Urinary bladder (tissue), 4 donors: ENCODE data around the gene ZNF692. TPM values are rescaled to one million over a fixed set of nuclear protein-coding genes. Genes with fewer than 3 reads are reported as not detected.
"Not testable (repeated sequence)": the region's sequence is repeated elsewhere in the genome, so short reads cannot be mapped to it uniquely, and the experiment has no call there.

ENCODE experiments used
- DNase-seq: peaks from one replicate; pipeline ENCODE4 v3.0.0-alpha.2; 2015; ENCODE audit errors: extremely low spot score
- H3K27ac ChIP-seq: one replicate; pipeline ENCODE4 v1.5.1; 2013; ENCODE audit warnings: low read depth, mild to moderate bottlenecking, moderate library complexity
- H3K36me3 ChIP-seq: one replicate; pipeline ENCODE4 v1.6.1; 2013; ENCODE audit warnings: mild to moderate bottlenecking, moderate library complexity; ENCODE audit not compliant: insufficient read depth
- H3K4me1 ChIP-seq: one replicate; pipeline ENCODE4 v1.6.1; 2013; ENCODE audit warnings: mild to moderate bottlenecking, moderate library complexity; ENCODE audit not compliant: insufficient read depth
- H3K4me3 ChIP-seq: one replicate; pipeline ENCODE4 v1.5.1; 2013; ENCODE audit warnings: low read depth, low read length
- WGBS: extraction: QIAGEN DNeasy Blood & Tissue Kit; methylation state at CpG from one replicate; pipeline ENCODE4 v1.1.7; 2013; 5-methylcytosine and 5-hydroxymethylcytosine counted together
- polyA plus RNA-seq: library from polyadenylated mRNA; stranded (reverse); fragments of 200-250 nt; gene quantifications from one replicate; pipeline ENCODE4 v1.2.3, GENCODE V29; 2013
- total RNA-seq: library from RNA; depleted of rRNA; stranded (reverse); fragments of >200 nt; gene quantifications from one replicate; pipeline ENCODE4 v1.2.3, GENCODE V29; 2014
- donor health status: healthy with polysubstance abuse.
- donor health status: healthy.

ZNF692 gene
- total and polyA plus RNA-seq, 2 donors: 14.7 to 40.8 TPM

DNA sequence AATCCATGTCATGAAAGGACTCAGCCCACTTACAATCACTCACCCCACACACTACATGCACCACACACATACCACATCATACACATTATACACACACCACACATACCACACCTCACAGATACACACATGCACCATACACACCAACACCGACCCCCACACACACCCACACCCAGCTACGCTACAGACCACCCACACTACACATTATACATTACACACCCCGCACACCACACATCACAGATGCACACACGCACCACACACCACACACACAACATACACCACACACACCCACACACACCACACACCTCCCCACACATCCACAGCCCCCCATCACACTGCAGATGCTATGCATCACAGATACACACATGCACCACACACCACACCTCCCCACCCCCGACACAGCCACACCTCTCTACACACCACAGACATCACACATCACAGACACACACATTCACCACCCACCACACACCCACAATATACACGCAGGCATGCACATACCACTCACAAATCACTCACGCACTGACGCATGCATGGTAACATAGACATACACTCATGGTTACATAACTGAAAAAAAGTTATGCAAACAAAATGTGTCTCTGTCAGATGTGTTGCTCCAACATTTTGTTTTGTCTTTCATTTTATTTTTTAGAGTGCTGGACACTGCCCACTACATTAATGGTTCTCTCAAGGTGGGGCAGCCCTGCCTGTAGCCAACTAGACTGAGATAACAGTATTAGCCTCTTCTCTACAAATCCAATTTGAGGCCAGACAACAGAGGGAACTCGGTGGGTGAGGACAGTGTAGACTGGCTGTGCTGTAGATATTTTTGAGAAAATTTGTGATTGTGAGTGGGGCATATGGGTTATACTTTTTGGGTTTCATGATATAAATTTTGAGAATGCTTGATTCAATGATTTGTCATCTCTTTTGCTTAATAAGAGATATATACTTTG lies 31.9 kb upstream of the ZNF692 start:
- 88% methylated on average over 9 of the region's 9 CpGs for WGBS
- Histone ChIP-seq H3K36me3 (no peaks in the 10 kb centered on the region), H3K27ac (no peak overlapping the region), H3K4me1 (no peaks in the 10 kb centered on the region), H3K4me3 (no peak overlapping the region)
- no peak for DNase-seq

- not testable (repeated sequence) for H3K27ac ChIP-seq, DNase-seq, H3K36me3 ChIP-seq, H3K4me3 ChIP-seq, H3K4me1 ChIP-seq
- 76% methylated on average over 10 of the region's 10 CpGs for WGBS
These were observed 31.0 kb upstream of the ZNF692 start for GRCh38 chr1:248889914-248890243.

- 8% methylated on average over 1 of the region's 1 CpG for WGBS
- no peaks in the 10 kb centered on the region for H3K4me1 ChIP-seq
- no peak for DNase-seq
- H3K27ac ChIP-seq: no peak overlapping the region
- no peak overlapping the region for H3K4me3 ChIP-seq
- no peaks in the 10 kb centered on the region for H3K36me3 ChIP-seq
These were observed 27.5 kb upstream of the ZNF692 start for GRCh38 chr1:248886237-248886895.

DNA sequence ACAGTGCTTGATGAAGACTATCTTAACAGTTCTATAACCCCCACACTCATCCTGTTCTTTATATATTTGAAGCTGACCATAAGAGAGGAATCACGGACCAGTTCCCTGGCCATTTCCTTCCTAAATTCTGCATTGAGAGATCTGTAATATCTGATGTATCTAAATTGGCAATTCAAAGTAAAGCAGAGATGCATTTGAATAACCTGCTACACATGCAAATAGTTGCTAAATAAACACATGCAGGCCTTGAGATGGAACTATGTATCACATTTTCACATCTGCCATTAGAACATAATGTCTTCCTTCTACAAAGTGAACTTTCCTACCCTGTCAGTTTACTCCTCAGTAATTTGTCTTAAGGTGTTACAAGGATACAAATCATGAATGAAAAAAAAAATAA lies 26.8 kb upstream of the ZNF692 start:
- 81% methylated on average over 1 of the region's 1 CpG for WGBS
- DNase-seq: no peak
- Histone ChIP-seq H3K4me3 (no peak overlapping the region), H3K27ac (no peak overlapping the region), H3K36me3 (no peaks in the 10 kb centered on the region), H3K4me1 (no peaks in the 10 kb centered on the region)

GRCh38 chr1:248884632-248885295 lies 25.9 kb upstream of the ZNF692 start:
- Histone ChIP-seq H3K36me3 (no peaks in the 10 kb centered on the region), H3K4me3 (no peak overlapping the region), H3K27ac (no peak overlapping the region), H3K4me1 (no peaks in the 10 kb centered on the region)
- DNase-seq: no peak
- WGBS: 73% methylated on average over 1 of the region's 1 CpG

DNA sequence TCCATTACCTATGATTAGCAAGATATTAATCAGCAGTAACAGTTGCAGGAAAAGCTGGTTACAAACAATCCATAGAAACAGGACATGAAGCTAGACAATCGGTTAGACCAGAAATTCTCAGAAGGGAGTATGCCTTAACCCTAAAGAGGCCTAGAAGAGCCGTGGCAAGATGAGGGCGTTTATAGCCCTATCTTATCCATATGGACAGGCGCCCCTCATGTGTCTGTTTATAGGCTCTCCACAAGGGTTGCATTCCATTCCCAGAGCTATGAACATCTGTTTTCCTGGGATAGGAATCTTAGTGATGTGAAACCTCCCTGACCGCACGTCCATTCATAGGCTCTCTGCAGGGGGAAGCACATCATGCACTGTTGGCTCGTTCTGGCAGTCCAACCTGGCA lies 23.5 kb upstream of the ZNF692 start:
- H3K27ac ChIP-seq, H3K4me1 ChIP-seq, H3K36me3 ChIP-seq, DNase-seq, H3K4me3 ChIP-seq: not testable (repeated sequence)
- WGBS: 57% methylated on average over 7 of the region's 7 CpGs

DNA sequence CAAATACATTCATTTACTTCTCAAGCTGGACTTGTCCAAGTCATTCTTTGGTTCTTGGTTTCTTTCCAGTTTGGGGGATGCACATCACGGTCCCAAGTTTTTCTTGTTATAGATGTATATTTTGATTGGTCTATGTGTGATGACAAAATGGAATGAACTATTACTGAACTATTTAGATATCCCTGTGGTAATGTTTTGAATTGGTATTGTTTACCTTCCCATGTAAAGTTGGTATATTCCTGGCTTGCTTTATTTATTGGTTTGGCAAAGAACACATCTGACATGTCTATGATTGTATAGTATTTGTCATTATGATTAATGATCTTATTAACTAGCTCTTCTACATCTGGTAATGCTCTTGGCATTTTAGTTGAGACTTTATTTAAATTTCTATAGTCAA lies 22.4 kb upstream of the ZNF692 start:
- Histone ChIP-seq H3K4me1 (no peaks in the 10 kb centered on the region), H3K4me3 (no peak overlapping the region), H3K36me3 (no peaks in the 10 kb centered on the region), H3K27ac (no peak overlapping the region)
- DNase-seq: no peak
- WGBS: 68% methylated on average over 1 of the region's 1 CpG

DNA sequence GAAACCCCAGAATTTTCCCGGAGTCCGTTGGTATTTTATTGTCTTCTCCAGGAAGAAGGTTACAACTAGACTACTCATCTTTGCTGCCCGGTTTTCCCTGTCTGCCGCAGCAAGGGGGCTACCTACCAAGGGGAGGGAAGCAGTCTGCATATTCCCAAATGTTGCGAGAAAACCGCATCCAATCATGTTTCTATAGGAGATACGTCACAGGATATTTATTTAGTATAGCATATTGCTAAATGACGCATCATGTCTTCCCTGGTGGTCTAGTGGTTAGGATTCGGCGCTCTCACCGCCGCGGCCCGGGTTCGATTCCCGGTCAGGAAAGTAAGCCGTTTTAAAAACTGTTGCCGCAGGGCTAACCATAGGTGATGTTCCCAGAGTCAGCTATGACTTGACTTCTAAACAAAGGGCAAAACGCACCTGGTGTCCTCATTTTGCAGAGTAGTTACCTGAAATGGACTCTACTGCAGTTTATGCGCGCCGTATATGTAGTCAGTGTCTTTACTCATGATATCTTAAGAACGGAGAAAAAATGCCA lies 15.2 kb upstream of the ZNF692 start:
- Histone ChIP-seq H3K36me3 (no peaks in the 10 kb centered on the region), H3K27ac (peak overlapping the region; percentile 98), H3K4me1 (no peaks in the 10 kb centered on the region), H3K4me3 (peak overlapping the region; percentile 37)
- WGBS: 2% methylated on average over 23 of the region's 23 CpGs
- peak; percentile 94 for DNase-seq

- H3K36me3 ChIP-seq: no peaks in the 10 kb centered on the region
- WGBS: under 1% methylated on average over 41 of the region's 41 CpGs
- peak overlapping the region; percentile 98 for H3K27ac ChIP-seq
- peak overlapping the region; percentile 55 for H3K4me3 ChIP-seq
- DNase-seq: peak; percentile 94
- no peaks in the 10 kb centered on the region for H3K4me1 ChIP-seq
These were observed 14.6 kb upstream of the ZNF692 start for GRCh38 chr1:248873409-248873992.

DNA sequence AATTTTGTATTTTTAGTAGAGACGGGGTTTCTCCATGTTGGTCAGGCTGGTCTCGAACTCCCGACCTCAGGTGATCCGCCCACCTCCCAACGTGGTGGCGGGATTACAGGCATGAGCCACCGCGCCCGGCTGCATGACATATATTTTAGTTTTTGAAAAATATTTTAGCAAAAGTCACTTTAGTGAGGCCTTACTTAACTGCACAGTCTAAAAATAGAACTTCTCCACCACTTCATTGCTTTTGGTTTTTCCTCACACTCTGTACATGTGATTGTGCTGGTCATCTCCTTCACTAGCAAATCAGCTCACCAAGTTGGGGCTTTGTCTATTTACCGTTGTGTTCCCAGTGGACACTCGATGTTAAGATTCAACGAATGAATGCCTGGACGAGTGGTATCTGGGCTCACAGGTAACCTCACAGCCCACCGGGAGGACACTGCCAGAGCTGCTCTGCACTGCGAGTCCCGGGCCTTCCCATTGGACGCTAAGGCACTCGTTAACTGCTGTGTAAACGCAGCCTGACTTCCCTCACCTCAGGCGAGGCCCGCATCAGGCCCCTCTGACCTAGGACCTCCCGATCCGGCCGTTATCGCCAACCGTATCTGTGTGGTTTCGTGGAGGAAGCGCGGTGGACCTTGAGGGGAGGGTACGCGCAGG lies 14.0 kb upstream of the ZNF692 start:
- H3K36me3 ChIP-seq: no peaks in the 10 kb centered on the region
- WGBS: 1% methylated on average over 31 of the region's 31 CpGs
- H3K27ac ChIP-seq: peak overlapping the region; percentile 98
- H3K4me3 ChIP-seq: peak overlapping the region; percentile 55
- H3K4me1 ChIP-seq: no peaks in the 10 kb centered on the region
- peak; percentile 23 for DNase-seq

- 96% methylated on average over 3 of the region's 3 CpGs for WGBS
- Histone ChIP-seq H3K4me1 (no peaks in the 10 kb centered on the region), H3K27ac (no peak overlapping the region), H3K36me3 (no peaks in the 10 kb centered on the region), H3K4me3 (no peak overlapping the region)
- no peak for DNase-seq
These were observed 13.0 kb upstream of the ZNF692 start for GRCh38 chr1:248871837-248872401.

GRCh38 chr1:248862998-248863881 lies 4.4 kb upstream of the ZNF692 start:
- Histone ChIP-seq H3K4me1 (peaks cover 2% of the 10 kb centered on the region), H3K36me3 (no peaks in the 10 kb centered on the region), H3K4me3 (peak overlapping the region; percentile 50), H3K27ac (peak overlapping the region; percentile 13)
- WGBS: 3% methylated on average over 46 of the region's 46 CpGs
- no peak for DNase-seq
